Measurements from ENCODE around the gene BCAP31.
"Not testable (repeated sequence)": the region's sequence is repeated elsewhere in the genome, so short reads cannot be mapped to it uniquely, and the experiment has no call there.

The BCAP31 gene

DNA sequence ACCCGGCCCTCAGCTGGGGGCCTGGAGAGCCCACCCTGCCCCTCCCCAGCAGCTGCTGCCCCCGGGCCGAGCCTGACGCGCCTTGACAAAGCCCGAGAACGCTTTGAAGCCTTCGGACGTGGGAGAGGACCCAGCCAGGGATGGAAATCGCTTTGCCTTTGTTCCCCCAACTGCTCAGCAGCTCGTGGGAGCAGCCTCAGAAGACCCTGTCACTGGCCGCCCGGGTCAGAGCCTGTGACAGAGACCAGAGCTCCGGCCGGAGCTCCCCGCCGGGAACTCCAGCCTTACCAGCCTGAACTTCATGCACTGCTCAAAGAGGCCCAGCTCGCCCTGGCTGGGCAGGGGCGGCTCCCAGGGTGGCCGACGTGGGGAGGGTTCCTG is 39.0 kb downstream of the BCAP31 start:
- CTCF ChIA-PET, result interaction anchor here (2.5 kb wide), 1 partner anchor 17 kb away, joined by 19 read pairs; no protein-coding TSS in a partner anchor

GRCh38 chrX:153684467-153685155 is 39.6 kb downstream of the BCAP31 start:
- POLR2A ChIA-PET, result no interaction called here
- CTCF ChIA-PET, result interaction anchor here (1.1 to 2.5 kb wide), 3 partner anchors 16 to 23 kb away, joined by 3 to 19 read pairs (median 3); no protein-coding TSS in a partner anchor
- no peak for DNase-seq (ENCODE audit: low read depth, low spot score)
- H3K4me3 ChIP-seq (ENCODE audit: low read depth, low read length), result no peak overlapping the region
- TF ChIP-seq, protein P1, sequence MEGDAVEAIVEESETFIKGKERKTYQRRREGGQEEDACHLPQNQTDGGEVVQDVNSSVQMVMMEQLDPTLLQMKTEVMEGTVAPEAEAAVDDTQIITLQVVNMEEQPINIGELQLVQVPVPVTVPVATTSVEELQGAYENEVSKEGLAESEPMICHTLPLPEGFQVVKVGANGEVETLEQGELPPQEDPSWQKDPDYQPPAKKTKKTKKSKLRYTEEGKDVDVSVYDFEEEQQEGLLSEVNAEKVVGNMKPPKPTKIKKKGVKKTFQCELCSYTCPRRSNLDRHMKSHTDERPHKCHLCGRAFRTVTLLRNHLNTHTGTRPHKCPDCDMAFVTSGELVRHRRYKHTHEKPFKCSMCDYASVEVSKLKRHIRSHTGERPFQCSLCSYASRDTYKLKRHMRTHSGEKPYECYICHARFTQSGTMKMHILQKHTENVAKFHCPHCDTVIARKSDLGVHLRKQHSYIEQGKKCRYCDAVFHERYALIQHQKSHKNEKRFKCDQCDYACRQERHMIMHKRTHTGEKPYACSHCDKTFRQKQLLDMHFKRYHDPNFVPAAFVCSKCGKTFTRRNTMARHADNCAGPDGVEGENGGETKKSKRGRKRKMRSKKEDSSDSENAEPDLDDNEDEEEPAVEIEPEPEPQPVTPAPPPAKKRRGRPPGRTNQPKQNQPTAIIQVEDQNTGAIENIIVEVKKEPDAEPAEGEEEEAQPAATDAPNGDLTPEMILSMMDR (IDR thresholded peaks at IDR 0.05; ENCODE audit: insufficient read depth, low read length, missing control alignments), result no peak

More for the DNA sequence above, 39.0 kb downstream of the BCAP31 start:
- DNase-seq (ENCODE audit: low read depth, low spot score), result no peak
- TF ChIP-seq, protein P1 (IDR thresholded peaks at IDR 0.05; ENCODE audit: insufficient read depth, low read length, missing control alignments), result no peak
- no peak overlapping the region for H3K4me3 ChIP-seq (ENCODE audit: low read depth, low read length)
- POLR2A ChIA-PET, result no interaction called here

DNA sequence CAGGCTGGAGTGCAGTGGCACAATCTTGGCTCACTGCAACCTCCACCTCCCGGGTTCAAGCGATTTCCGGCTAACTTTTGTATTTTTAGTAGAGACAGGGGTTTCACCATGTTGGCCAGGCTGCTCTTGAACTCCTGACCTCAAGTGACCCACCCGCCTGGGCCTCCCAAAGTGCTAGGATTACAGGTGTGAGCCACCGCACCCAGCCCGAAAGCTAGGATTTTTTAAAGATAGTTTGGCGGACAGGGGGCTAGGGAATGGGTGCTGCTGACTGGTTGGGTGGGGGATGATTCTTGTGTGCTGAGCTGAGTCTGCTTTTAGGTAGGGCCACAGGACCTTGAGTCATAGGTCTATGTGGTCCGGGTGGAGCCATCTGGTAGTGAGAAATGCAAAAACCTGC is 40.7 kb downstream of the BCAP31 start:
- H3K4me3 ChIP-seq (ENCODE audit: low read depth, low read length); DNase-seq (ENCODE audit: low read depth, low spot score); POLR2A ChIA-PET: not testable (repeated sequence)
- CTCF ChIA-PET, result interaction anchor here (0.6 to 2.5 kb wide), 4 partner anchors 15 to 74 kb away, joined by 3 to 19 read pairs (median 6); no protein-coding TSS in a partner anchor

DNA sequence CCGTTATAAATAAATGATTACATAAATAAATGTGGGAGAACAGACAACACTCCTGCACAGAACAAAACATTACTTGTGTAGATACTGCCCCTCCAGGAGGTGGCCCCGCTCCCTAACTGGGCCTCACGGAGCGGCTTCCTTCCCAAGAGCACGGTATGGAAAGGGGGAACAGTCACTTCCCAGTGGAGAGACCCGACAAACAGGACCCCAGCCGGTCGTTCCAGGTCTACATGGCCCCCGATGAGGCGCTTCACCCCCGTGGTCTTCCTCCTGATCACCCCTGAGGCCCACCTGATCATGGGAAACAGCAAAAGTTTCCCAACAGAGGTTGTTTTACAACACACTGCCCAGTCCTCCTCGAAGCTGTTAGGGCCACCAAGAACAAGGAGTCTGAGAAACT is 43.0 kb downstream of the BCAP31 start:
- POLR2A ChIA-PET, result no interaction called here
- H3K4me3 ChIP-seq (ENCODE audit: low read depth, low read length), result no peak overlapping the region
- no peak for DNase-seq (ENCODE audit: low read depth, low spot score)
- TF ChIP-seq, protein P1 (IDR thresholded peaks at IDR 0.05; ENCODE audit: insufficient read depth, low read length, missing control alignments), result no peak
- CTCF ChIA-PET, result interaction anchor here (2.2 kb wide), 1 partner anchor 72 kb away, joined by 8 read pairs; no protein-coding TSS in a partner anchor

- ChIA-PET POLR2A (no interaction called here), CTCF (no interaction called here)
- no peak for DNase-seq (ENCODE audit: low read depth, low spot score)
- H3K4me3 ChIP-seq (ENCODE audit: low read depth, low read length), result no peak overlapping the region
- TF ChIP-seq, protein P1 (IDR thresholded peaks at IDR 0.05; ENCODE audit: insufficient read depth, low read length, missing control alignments), result no peak
Measured at GRCh38 chrX:153674219-153674851, 49.9 kb downstream of the BCAP31 start.

DNA sequence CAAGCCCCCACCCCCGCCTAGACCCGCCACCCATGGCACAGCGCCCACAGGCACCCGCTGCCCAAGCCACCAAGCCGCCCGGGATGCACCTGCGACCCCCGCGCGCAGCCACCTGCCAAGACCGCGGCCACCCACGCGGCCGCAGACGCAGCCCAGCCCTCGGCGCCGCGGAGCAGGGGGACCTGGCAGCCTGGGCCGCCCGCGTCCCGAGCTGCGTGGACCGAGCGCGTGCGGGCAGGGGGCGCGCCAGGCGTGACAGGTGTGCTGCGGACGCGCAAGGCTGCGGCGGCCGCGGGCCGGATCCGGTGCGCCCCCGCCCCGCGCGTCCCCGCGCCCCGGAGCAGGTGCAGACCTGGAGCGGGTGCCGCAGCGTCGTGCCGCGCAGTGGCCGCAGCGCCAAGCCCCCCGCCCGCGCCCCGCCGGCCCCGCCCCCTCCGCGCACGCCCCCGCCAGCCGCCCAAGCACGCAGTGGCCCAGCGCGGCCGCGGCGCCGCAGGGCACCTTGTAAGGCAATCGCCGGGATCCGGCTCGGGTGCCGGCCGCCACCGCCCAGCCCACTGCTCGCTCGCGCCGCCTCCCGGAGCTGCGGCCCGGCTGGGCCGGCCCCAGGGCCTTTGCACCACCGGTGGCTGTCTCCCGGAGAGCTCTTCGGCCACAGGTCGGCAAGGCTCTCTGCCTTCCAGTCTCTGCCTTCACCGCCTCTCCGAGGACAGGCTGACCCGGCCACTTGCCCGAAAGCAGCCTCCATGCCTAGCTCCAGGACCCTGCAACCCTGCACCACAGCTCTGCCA is 50.6 kb downstream of the BCAP31 start, which contains the start of gene PNCK:
PNCK (minus strand) TSS at position 386 of the 791 bp plus-strand sequence. CDS start 737 bp downstream, outside the sequence.
- ChIA-PET POLR2A (no interaction called here), CTCF (interaction anchor here (1.2 kb wide), 1 partner anchor 134 kb away, joined by 4 read pairs; no protein-coding TSS in a partner anchor)
- no peak within 1 kb of the TSS for H3K4me3 ChIP-seq (ENCODE audit: low read depth, low read length)
- DNase-seq (ENCODE audit: low read depth, low spot score), result no peak
- TF ChIP-seq, protein P1 (IDR thresholded peaks at IDR 0.05; ENCODE audit: insufficient read depth, low read length, missing control alignments), result no peak
